Middle frontal gyrus (tissue), 1 donor: Measurements from ENCODE around the gene UBTF.

Experiments
- DNase-seq: peaks from one replicate; pipeline ENCODE4 v3.0.0-alpha.2; 2015; ENCODE audit warnings: low spot score; ENCODE audit errors: extremely low spot score

The UBTF gene

DNA sequence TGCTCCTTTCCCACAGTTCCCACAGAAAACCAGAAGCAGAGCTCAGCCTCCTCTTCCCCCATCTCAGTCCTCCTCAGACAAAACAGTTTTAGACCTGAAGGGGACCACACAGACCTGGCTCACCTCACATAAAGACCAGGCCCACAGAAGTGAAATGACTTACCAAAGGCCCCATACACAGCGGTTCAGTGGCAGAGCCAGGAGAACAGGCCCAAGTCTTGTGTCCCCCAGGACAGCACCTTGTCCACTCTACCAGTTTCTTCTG, 5.3 kb downstream of the UBTF start:
- DNase-seq: no peak

DNA sequence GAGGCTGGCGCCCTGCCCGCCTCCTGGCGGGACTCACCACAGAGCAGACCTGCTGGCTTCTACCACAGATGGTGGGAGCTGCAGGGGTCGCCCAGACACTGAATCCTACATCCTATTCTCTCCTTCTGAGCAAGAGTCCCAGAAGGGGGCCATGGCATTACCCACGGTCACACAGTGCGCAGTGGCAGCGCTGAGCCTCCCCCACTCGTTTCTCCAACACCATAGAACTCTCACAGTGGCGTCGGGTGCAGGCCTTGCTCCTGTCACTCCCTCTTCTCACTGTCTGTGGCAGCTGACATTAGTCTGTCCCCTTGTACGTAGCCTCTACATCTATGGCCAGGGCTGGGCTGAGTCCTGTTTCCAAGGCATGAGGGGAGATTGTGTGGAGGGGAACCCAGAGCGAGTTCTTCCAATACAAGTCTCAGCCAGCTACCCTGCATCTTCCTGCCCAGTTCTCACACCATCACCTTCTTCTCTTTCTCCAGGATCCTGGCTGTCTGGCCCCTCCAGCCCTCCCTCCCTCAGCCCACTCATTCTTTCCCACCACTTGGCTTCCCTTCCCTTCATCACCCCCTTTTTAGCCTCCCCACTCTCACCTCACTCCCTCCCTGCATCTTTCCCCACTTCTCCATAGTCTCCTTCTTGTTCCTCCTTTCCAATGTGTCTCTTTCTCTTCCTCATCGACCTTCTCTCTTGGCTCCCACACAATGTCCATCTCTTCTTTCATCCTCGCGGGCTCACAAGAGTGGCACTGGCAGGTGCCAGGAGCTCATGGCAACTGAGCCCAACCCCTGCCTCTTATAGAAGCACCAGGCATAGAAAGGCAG, 5.9 kb downstream of the UBTF start:
- no peak for DNase-seq

DNA sequence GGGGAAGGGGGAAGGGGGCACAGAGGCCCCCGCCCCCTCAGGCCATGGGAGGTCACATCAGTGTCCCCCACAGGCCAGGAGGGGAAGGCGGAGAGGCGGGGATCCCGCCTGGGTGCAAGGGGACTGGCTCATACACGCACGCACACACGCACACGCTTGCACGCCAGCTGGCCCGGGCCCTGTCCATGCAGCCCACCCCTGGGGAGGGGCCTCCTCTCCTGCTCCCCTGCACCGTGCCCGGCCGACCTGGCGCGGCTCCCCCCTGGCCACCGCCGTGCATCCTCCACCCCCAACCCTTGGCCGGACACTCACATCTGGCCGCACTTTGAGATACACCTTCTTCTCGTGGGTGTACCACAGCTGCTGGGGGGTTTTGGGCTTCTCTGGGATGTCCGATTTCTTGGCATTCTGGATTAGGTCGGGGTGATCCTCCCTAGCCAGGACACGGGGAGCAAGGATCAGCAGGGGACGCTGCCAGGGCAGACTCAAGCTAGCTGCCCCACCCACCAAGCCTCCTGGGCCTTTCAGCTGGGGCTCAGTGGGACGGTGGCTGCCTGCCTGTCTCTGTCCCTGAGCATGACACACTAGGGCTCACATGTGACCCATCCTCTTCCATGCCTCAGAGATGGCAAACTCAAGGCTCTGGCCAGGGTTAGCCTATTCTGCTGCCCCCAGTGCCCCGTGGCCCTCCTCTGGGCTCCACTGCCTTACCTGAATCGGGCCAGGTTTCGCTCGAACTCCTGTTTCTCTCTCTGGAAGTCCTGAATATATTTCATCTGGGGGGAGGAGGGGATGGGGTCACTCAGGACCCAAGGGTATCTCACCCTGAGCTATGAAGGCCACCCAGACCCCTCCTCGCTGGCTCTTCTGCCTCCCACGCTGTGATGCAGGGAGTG, 6.7 kb downstream of the UBTF start:
- no peak for DNase-seq

DNA sequence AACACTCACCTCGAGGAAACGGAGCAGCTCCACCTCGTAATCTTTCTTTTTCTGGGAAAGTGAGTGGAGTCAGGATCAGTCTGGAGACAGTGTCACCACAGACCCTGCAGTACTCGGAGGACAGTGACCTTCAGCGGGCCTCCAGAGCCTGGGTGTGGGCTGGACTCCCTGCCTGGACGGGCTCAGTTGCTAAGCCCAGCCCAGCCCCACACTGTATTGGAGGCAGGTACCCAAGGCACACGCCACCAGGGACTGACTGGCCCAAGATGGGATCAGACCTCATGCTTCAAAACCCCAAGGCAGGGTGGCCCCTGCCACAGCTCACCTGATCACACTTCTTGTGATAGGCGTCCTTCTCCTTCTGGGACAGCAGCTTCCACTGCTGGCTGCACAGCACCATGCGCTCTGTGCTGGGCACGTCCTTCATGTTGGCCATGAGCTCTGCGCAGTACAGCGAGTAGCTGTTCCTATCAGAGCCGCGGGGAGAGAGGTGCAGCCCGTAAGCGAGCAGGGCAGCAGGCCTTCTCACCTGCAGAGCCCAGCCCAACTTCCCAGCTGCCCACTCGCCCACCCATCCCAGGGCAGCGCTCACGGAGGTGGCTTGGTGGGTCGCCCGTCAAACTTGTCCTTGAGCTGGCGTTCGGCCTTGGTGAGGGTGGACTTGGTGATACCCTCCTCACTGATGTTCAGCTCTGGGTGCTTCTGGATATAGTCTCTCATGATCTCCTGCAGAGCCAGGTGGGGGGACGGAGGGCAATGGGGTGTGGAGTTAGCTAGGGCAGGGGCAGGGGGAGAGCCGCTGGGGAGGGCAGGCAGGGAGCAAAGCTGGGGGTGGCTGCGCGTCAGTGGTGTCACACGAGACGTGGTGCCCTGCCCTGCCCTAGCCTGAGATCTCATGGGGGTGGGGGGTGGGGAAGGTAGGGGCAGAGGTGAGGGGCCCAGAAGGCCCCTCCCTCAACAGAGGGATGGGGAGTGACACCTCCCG, 7.9 kb downstream of the UBTF start:
- no peak for DNase-seq

DNA sequence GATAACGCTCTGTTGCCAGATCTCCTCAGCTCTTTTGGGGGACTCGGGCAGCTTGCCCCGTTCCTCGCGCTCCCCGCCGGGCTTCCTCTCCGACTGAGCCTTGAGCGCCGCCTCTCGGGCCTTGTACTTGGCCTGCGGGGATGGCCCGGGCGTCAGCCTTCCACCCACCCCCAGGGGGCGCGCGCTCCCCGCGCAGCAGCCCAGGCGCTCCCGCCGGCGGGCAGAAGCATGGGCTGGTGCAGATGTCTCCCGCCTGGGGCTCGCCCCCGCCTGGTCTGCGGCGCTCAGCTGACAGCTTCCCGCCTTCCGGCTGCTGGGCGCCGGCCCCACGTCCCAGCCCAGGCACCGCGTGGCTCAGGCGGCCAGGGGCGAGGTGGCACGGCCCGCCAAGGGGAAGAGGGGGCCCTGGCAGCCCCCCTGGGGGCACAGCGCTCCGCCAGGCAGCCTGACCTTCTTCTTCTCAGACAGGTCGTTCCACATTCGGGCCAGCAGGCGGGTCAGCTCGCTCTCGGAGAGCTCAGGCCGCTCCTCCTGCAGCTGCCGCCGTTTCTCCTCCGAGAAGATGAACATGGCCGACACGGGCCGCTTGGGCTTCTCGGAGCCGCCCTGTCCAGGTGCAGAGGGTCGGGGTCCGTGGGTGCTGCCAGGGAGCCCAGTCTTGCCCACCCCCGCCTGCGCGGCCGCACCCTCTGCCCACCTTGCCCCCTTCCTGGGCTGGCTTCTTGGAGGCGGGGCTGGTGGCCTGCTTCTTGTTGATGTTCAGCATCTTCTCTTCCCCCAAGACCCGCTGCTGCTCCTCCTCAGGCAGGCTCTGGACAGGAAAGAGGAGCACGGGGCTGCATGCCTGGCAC, 8.9 kb downstream of the UBTF start:
- peak; percentile 75 for DNase-seq

DNA sequence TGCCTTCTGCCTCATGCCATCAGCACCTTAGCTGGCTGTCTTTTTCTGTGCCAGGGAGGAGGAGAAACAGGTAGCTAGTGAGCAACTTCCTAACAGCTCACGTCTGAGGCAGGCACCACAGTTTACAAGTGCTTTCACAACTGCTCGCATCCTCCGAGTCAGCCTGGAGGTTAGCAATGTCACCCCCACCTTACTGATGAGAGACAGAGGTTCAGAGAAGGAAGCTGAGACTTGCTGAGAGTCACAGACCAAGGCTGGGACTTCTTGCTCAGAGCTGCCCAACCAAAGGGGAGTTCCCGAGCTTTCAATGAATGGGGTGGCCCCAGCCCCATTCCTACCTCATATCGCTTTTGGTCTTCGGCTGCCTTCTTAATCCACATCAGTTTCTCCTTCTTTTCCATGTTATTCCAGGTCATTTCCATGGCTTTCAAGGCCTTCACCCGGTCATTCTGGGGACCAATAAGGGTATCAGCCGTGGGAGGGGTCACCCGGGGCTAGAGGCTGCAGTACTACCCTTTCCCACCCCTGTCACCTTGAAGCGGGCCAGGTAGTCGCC, 9.6 kb downstream of the UBTF start:
- no peak for DNase-seq

DNA sequence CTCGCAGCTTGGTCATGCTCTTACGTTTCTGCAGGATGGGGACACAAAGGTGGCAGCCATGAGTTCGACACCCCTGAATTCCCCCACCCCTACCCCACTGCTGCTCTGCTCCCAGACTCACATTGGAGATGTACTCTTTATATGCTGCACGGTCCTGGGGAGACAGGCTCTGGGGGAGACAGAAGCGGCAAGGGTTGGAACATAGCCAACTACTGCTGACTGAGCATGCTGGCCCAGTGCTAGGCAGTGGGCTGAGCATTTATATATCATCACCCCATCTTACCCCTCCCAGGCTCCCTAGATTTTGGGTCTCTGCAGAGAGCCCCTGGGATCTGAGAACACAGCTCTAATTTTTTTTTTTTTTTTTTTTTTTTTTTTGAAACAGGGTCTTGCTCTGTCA, 11.7 kb downstream of the UBTF start:
- DNase-seq: no peak

DNA sequence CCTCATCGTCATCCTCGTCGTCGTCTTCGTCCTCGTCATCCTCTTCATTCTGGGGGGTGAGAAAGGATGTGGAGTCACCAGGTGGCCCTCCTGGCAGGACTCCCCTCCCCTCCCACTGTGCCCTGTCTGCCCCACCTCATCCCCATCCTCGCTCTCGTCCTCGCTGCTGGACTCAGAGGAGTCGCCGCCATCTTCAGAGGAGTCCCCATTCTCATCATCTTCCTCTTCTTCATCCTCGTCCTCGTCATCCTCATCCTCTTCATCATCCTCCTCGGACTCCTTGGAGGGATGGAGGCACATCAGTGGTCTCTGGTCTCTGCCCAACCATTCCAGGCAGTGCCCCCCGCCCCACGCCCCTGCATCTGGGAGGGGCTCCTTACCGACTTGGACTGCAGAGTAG, 12.2 kb downstream of the UBTF start:
- DNase-seq: no peak

DNA sequence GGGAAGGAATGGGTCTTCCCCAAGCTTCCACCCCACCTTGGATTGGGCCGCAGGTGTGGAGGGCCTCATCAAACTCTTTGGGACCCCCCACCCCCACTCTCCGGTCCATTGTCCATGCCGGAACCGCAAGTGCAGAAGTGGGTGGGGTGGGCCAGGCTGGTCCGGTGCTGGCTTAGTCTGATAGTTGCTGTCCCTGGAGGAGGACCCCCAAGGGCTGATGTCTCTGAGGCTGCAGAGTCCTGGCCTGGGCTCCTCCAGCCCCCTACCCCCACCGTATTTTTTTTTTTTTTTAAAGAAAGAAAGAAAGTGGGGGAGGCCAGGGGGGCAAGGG, 12.7 kb downstream of the UBTF start:
- DNase-seq: no peak

DNA sequence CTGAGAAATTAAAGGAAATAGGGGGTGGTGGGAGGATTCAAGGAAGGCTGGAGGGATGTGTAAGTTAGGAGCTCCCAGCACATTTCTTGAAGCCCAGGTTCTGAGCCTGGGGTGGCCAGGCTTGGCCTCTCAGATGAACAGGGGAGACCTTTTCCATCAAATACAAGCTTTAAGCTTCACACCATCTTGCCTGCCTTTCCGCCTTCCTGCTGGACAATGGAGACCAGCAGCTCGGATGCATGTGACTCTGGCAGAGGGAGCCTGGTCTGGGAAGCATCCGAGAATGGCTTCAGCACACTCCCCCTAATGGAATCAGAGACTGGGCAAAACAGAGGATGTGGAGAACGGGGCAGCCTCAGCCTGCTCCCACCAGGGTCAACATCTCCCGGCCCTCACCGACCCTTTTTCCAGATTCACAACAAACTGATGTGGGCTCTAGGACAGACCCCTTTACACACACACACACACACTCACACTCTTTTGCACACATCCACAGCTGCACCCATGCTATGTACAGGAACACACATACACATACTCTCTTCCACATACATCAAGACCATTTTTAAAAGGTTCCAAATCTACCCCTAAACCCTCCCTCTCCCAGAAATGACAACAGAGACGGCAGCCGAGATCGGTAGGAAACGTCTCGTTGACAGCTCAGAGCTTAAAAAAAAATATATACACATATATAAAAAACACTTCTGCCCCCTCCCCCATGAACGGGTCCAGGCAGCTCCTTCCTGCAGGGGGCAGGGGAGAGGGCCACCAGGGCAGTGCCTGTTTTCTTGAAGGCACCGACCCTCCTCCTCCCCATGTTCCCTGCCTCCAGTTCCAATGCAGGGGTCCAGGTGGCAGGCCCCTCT, 13.3 kb downstream of the UBTF start:
- DNase-seq: no peak

DNA sequence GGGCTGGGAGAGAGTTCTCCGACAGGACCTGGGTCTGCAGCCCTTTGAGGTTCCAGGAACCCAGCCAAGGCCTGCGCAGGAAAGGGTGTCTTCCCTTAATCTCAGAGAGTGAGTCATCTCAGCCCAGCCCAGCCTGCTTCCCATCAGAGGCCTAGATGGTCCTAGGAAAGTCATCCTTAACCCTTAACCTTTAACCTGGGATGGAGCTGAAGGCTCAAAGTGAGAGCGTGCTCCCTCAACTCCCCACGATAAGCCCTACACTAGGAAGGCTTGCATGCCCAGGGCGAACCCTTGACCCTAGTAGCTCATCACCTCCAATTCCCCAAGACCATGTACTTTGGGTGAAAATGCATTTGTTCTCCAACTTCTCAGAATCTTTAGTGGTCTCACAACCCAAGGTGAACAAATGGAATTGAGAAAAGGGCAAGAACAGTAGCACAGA, 15.0 kb downstream of the UBTF start:
- DNase-seq: no peak

DNA sequence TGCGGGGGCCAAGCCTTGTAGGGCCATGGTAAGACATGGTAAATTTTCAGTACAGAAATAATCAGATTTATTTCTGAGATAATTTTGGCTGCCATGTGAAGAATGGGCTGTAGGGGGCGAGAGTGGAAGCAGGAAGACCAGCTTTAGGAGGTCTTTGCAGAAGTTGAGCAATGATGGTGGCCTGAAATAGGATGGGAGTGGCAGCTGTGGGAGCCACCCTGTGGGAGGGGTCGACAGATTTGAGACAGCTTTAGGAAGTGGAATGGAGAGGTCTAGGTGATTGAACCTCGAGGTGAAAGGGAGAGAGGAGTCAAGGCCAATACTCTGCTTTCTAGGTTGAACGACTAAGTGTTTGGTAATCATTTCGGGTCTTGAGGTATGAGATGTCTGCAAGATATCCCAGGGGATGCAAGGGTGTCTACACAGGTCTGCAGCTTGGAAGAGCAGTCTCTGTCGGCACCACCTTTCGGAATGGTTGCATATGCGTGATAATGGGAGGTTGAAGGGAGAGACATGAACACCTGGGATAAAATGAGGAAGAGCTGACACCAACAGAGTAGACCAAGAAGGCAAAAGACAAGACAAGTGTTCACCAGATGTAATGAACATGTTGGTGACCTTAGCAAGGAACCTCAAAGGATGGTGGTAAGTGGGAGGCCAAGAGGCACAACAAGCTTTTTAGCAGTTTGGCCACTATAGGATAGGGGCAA, 15.6 kb downstream of the UBTF start:
- no peak for DNase-seq

DNA sequence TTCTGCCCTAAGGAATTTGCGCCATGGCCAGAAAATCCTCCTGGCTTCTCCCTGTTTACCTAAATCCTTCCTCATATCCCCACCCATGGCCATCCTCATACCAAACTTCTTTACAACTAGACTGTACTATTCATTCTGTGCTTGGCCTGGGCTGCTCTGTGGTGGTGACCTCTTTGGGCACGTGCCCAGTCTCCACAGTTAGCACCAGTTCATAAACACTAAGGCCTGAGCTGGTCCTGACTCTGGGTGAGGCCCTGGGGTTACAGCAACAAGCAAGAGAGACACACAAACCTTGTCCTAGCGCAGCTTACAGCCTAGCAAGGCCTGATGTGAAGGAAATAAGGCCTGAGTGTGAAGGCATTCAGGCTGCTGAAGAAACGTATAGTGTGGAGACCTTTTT, 16.7 kb downstream of the UBTF start:
- DNase-seq: no peak

DNA sequence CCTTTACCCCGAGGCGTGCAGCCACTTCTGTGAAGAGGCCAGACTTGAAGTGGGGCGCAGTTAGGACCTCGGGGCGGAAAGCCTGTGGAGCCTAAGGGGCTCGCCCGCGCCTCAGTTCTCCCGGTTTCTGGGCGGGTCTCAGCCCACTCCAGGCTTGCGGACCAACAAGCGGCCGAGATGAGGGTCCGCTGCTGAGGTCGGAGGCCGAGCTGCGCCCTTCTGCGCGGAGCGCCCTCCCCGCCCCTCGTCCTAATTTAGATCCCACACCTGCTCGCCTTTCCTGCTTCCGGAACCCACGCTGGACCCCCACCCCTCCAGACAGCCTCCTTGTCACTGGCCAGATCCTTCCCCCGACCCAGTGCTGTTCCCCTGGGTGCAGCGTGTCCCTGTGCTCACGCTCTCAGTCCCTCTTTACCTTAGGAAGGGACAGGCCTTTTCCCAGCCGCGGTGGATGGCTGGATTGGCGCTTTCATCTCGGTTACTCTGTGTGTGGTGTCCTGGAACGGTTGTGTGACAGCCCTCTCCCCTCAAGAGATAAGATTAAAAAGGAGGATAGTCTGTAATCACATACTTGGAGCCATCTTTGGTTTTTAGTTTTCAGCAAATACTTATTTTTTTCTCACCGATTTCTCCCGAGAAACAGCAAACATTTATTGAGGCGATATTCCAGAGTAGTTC, 18.9 kb downstream of the UBTF start:
- no peak for DNase-seq

DNA sequence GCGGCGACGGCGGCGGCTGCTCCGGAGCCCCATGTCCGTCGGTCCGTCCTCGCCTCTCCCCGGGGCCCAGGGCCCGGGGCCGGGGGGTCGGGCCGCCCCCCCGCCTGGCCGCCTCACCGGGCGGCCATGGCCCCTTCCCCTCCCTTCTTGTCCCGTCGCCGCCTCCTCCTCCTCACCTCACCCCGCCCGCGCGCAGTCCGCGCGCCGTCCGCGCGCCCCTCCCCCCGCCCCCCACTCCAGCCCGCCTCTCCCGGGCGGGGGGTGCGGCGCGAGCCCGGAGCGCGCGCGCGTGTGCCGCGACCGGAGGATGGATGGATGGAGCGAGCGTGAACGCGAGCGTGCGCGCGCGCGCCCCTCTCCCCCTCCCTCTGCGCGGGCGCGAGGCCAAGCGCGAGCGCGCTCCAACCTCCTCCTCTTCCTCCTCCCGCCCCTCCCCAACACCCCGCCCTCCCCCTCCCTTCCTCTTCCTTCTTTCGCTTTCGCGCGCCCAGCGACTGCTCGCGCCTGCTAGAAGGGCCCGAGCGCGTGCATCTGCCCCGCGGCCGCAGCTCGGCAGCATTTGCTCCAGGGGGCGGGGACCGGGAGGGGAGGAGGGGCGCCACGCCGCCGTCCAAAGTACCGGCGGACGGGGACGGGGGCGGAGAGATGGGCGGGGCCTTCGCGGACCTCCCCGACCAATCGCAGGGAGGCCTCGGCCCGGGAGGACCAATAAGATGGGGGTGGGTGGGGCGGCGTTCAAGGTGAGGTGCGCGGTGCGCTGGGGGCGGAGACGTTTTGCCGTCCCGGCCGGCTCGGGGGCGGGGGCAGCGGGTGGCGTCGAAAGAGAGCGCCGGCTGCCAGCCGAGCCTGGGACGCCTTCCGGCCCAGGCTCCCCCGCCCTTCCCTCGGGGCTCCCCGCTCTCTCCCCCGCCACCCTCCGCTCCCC, 19.7 kb downstream of the UBTF start, which contains the start of gene ATXN7L3:
Gene ATXN7L3 (minus strand): TSS at position 332 of the 925 bp plus-strand sequence. CDS start 1,814 bp downstream, outside the sequence.
- DNase-seq: peak; percentile 85

DNA sequence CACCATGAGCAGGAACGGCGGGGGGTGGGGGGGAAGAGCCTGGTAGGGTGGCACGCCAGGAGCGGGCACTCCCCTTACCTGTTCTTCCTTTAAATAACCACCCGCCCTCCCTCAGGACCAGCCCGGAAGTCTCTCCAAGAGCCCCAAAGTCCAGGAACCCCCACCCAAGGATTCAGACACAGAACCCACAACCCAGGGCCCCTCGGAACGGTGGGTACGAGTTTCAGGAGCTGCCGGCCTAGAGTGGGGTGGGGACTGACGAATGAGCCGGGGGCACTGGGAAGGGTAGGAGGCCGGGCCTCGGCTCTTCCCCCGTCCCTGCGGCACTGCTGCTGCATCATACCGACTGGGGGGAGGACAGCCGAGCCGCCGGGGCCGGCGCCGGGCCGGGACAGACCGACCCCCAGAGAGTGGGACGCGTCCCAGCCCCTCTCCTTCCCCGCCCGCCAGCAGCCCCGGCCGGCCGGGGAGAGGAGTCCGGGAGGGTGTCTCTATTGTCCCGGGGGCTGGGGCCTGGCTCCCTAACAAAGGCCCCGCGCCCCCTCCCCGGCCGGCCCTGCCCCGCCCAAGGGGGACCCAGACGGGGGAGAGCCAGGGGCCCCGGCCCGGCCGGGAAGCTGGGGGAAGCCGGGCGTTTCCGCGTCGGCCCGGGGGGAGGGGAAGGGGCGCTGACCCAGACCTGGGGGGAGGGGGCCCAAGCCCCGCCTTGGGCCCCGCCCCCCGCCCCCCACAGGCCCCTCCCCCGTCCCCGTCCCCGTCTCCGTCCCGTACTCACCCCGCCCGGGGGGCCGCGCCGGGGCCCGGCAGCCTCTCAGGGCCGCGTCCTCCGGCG, 20.5 kb downstream of the UBTF start:
- DNase-seq: no peak
